Stimulated activated effector memory CD8-positive, alpha-beta T cell treated with anti-CD3 and anti-CD28 coated beads, Interleukin-12 subunit alpha, Interleukin-12 subunit beta, amount 100 ng/mL, for 72 hours (primary cell): Measurements from ENCODE around the gene TMEM52.
"Not testable (repeated sequence)": the region's sequence is repeated elsewhere in the genome, so short reads cannot be mapped to it uniquely, and the experiment has no call there.

Experiments used
- ATAC-seq: fragments of 150-1000 bp; cut with Tn5 transposase; 2 replicates; pipeline ENCODE4 v1.10.0; 2021
- DNase-seq, 2 donors: peaks; one replicate each; pipeline ENCODE4 v3.0.0; 2021 to 2022; ENCODE audit warnings: low spot score in 2 of 2
- H3K27ac Mint-ChIP-seq: one replicate; pipeline ENCODE4 v1.8.0; 2022; ENCODE audit warnings: mild to moderate bottlenecking, mixed read lengths
- H3K36me3 Mint-ChIP-seq: one replicate; pipeline ENCODE4 v1.8.0; 2022; ENCODE audit warnings: mild to moderate bottlenecking, mixed read lengths
- H3K4me1 Mint-ChIP-seq: one replicate; pipeline ENCODE4 v1.8.0; 2022; ENCODE audit warnings: mixed read lengths
- H3K4me3 Mint-ChIP-seq: one replicate; pipeline ENCODE4 v1.8.0; 2022; ENCODE audit warnings: mild to moderate bottlenecking, mixed read lengths
- H3K9me3 Mint-ChIP-seq: one replicate; pipeline ENCODE4 v1.8.0; 2022; ENCODE audit warnings: mixed read lengths

The TMEM52 gene

DNA sequence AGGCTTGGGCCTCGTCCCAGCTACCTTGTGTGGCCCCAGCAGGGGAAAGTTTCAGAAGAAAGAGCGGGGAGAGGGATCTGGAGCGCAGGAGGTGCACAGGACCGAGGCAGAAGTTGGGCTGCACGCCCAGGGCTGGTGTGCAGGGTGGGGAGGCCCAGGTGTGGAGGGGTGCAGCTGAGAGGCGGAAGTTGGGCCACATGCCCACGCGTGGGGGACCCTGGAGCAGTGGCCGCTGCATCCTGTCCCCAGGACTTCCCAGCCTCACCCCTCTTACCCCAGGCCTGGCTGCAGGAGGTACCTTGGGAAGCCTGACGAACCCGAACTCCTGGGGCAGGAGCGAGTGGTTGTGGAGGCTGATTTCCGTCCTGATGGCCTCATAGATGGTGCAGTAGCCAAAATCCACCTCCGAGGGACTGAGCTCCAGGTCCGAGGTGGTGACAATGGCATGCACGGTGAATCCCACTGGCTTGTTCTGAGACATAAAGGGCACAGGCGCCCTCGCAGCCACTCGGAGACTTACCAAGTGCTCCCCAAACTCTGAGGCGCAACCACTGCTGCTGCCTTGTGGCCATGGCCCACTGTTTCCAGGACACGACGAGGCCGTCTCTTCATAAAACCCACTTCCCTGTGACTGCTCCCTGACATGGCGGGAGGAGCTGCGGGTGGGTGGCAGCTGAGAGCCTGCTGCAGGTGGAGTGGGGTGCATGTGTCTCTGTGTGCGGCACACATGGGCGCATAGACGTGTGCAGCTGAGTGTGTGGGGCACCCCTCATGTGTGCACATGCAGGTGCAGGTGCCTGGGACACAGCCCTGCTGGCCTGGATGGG is 20.4 kb upstream of the TMEM52 start:
- Mint-ChIP-seq H3K4me1 (peaks cover 14% of the 10 kb centered on the region), H3K27ac (no peak overlapping the region), H3K4me3 (no peak overlapping the region), H3K9me3 (no peaks in the 10 kb centered on the region), H3K36me3 (no peaks in the 10 kb centered on the region)
- ATAC-seq, result no peak
- no peak for DNase-seq

DNA sequence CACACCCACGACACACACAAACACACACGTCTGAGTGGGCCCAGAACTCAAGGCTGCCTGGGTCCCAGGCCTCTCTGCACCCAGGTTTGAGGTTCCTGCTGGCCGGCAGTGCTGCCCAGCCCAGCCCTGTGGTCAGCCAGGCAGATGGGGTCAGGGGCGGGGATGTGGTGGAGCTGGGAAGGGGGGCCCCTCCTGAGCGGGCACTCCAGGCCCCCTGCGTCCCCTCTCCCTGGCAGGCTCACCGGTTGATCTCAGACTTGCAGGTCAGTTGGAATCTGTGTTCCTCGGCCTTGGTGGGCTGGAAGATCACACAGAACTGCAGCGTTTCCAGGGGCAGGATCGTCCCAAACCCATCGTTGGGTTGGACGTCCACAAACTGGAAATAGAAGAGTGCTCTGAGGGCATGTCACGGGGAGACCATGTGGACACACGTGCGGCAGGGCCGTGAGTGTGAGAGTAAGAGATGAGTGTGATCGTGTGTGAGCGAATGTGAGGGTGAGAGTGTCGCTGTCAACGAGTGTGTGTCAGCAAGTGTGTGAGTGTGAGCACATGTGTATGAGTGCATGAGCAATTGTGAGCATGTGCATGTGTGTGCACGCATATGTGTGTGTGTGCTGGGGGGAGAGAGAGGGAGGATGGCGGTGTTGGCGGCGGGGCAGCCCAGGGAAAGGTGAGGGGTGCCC is 19.7 kb upstream of the TMEM52 start:
- no peak overlapping the region for H3K27ac Mint-ChIP-seq
- H3K4me1 Mint-ChIP-seq, result peaks cover 9% of the 10 kb centered on the region
- DNase-seq, result no peak
- no peaks in the 10 kb centered on the region for H3K36me3 Mint-ChIP-seq
- no peak for ATAC-seq
- H3K4me3 Mint-ChIP-seq, result no peak overlapping the region
- peaks cover 3% of the 10 kb centered on the region for H3K9me3 Mint-ChIP-seq

DNA sequence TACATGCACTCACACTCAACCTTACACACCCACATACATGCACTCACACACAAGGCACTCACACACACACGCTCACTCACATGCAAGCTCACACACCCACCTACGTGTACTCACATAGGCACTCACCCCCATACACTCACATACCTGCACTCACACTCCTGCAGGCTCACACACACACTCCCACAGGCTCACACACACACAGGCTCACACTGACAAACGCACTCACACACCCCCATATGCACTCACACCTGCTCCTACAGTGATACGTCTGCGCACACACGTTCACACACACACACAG is 19.1 kb upstream of the TMEM52 start:
- H3K9me3 Mint-ChIP-seq, result peaks cover 3% of the 10 kb centered on the region
- no peak overlapping the region for H3K4me3 Mint-ChIP-seq
- H3K36me3 Mint-ChIP-seq, result no peaks in the 10 kb centered on the region
- no peak for DNase-seq
- no peak for ATAC-seq
- H3K4me1 Mint-ChIP-seq, result peaks cover 7% of the 10 kb centered on the region
- H3K27ac Mint-ChIP-seq, result no peak overlapping the region

DNA sequence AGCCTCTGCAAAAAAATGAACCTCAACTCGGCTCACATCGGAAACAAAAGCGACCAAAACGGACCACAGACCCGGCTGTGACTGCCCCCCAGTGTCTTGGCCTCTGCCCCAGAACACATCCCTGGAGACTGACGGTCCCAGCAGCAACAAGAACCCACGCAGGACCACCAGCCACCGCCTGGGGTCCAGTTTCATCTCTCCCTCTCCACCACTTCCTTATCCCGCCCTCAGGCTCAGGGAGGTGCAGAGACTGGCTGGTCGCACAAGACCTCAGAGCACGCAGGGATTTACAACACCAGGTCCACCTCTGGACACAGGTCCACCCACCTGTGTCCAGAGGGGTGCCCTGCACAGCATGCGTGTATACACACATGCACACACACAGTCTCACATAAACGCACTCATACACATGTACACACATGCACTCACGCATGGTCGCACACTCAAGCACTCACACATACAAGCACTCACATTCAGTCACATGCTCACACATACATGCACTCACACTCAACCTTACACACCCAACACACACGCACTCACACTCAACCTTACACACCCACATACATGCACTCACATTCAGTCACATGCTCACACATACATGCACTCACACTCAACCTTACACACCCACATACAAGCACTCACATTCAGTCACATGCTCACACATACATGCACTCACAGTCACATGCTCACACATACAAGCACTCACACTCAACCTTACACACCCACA is 18.6 kb upstream of the TMEM52 start:
- no peaks in the 10 kb centered on the region for H3K36me3 Mint-ChIP-seq
- no peak for DNase-seq
- H3K4me3 Mint-ChIP-seq, result no peak overlapping the region
- H3K4me1 Mint-ChIP-seq, result peaks cover 7% of the 10 kb centered on the region
- H3K27ac Mint-ChIP-seq, result no peak overlapping the region
- H3K9me3 Mint-ChIP-seq, result peaks cover 3% of the 10 kb centered on the region
- ATAC-seq, result no peak

DNA sequence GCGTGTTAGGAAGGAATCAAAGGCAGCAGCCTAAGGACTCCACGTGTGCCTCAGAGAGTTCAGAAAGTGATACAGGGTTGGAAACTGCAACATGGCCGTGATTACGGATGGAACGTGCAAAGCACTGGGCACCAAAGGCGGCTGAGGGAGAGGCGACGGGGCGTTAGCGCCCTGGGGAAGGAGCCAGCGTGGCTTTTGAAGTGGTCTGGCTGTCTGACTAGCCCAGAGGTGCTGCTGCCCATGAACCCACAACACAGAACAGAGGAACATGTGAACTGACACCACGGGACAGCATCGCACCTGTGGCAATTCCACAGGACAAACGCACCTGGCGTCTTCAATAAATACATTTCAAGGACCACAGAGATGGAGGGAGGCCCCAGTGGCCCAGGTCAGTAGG is 18.0 kb upstream of the TMEM52 start:
- Mint-ChIP-seq H3K4me3 (no peak overlapping the region), H3K4me1 (peaks cover 7% of the 10 kb centered on the region), H3K27ac (no peak overlapping the region), H3K36me3 (no peaks in the 10 kb centered on the region), H3K9me3 (peaks cover 3% of the 10 kb centered on the region)
- DNase-seq (no peak), ATAC-seq (no peak)

- ATAC-seq, H3K9me3 Mint-ChIP-seq, H3K4me1 Mint-ChIP-seq, DNase-seq, H3K36me3 Mint-ChIP-seq, H3K4me3 Mint-ChIP-seq: not testable (repeated sequence)
- peak overlapping the region; percentile 9 for H3K27ac Mint-ChIP-seq
These were observed 15.8 kb upstream of the TMEM52 start for GRCh38 chr1:1934848-1935247.

GRCh38 chr1:1929639-1930545 is 10.8 kb upstream of the TMEM52 start:
- Mint-ChIP-seq H3K27ac (no peak overlapping the region), H3K9me3 (peaks cover 3% of the 10 kb centered on the region), H3K4me1 (peaks cover 5% of the 10 kb centered on the region), H3K36me3 (no peaks in the 10 kb centered on the region), H3K4me3 (no peak overlapping the region)
- no peak for DNase-seq
- no peak for ATAC-seq

- Mint-ChIP-seq H3K4me1 (no peaks in the 10 kb centered on the region), H3K36me3 (no peaks in the 10 kb centered on the region), H3K4me3 (no peak overlapping the region), H3K9me3 (peaks cover under 1% of the 10 kb centered on the region), H3K27ac (no peak overlapping the region)
- ATAC-seq (no peak), DNase-seq (no peak)
These were observed 10.1 kb upstream of the TMEM52 start for GRCh38 chr1:1929102-1929638.

GRCh38 chr1:1928231-1929101 is 9.4 kb upstream of the TMEM52 start:
- H3K9me3 Mint-ChIP-seq, result no peaks in the 10 kb centered on the region
- H3K27ac Mint-ChIP-seq, result no peak overlapping the region
- ATAC-seq (no peak), DNase-seq (no peak)
- H3K4me3 Mint-ChIP-seq, result no peak overlapping the region
- no peaks in the 10 kb centered on the region for H3K36me3 Mint-ChIP-seq
- H3K4me1 Mint-ChIP-seq, result no peaks in the 10 kb centered on the region

- no peaks in the 10 kb centered on the region for H3K4me1 Mint-ChIP-seq
- H3K9me3 Mint-ChIP-seq, result no peaks in the 10 kb centered on the region
- no peak for DNase-seq
- no peaks in the 10 kb centered on the region for H3K36me3 Mint-ChIP-seq
- H3K4me3 Mint-ChIP-seq, result no peak overlapping the region
- no peak overlapping the region for H3K27ac Mint-ChIP-seq
- ATAC-seq, result no peak
These were observed 8.7 kb upstream of the TMEM52 start for GRCh38 chr1:1927751-1928150.

- ATAC-seq, result no peak
- no peak for DNase-seq
- no peak overlapping the region for H3K27ac Mint-ChIP-seq
- H3K36me3 Mint-ChIP-seq, result no peaks in the 10 kb centered on the region
- H3K4me1 Mint-ChIP-seq, result no peaks in the 10 kb centered on the region
- no peak overlapping the region for H3K4me3 Mint-ChIP-seq
- no peaks in the 10 kb centered on the region for H3K9me3 Mint-ChIP-seq
These were observed 8.0 kb upstream of the TMEM52 start for GRCh38 chr1:1926886-1927660.

DNA sequence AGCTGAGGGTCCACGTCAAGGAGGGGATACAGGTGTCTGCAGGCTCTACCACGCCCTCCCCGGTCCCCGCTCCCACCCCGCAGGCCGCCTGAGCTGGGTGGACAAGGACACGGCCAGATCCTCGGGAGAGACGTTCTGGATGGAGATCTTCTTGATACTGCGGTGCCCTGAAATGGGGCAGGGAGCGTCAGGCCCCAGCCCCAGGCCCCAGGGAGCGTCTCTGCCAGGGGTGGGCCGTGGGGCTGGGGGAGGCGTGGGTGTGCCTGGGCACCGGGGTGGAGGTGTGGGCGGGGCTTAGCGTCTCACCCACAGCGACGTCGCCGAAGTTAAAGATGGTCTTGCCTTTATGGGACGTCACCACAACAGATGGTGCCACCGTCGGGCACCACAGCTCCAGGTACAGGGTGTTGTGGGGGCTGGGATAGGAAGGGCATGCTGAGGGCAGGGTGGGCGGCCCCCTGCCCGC is 7.3 kb upstream of the TMEM52 start:
- no peak overlapping the region for H3K4me3 Mint-ChIP-seq
- H3K4me1 Mint-ChIP-seq, result no peaks in the 10 kb centered on the region
- H3K27ac Mint-ChIP-seq, result no peak overlapping the region

GRCh38 chr1:1925437-1926345 is 6.6 kb upstream of the TMEM52 start:
- no peaks in the 10 kb centered on the region for H3K36me3 Mint-ChIP-seq
- no peak for ATAC-seq
- no peak overlapping the region for H3K4me3 Mint-ChIP-seq
- no peak for DNase-seq
- no peaks in the 10 kb centered on the region for H3K9me3 Mint-ChIP-seq
- H3K4me1 Mint-ChIP-seq, result no peaks in the 10 kb centered on the region
- H3K27ac Mint-ChIP-seq, result no peak overlapping the region

More for the DNA sequence above, 7.3 kb upstream of the TMEM52 start:
- Mint-ChIP-seq H3K36me3 (no peaks in the 10 kb centered on the region), H3K9me3 (no peaks in the 10 kb centered on the region)
- DNase-seq (no peak), ATAC-seq (no peak)
